HepG2 (cell line): ENCODE results near the gene CPEB3. TPM values are rescaled to one million over a fixed set of nuclear protein-coding genes. Genes with fewer than 3 reads are reported as not detected.

Source experiments
- ATAC-seq: fragments of 200-7000 bp; cut with Tn5 transposase; 3 replicates; pipeline ENCODE4 v1.9.1; 2020; ENCODE audit warnings: mild to moderate bottlenecking, moderate library complexity
- BruUV-seq: library from RNA; stranded (reverse); fragments of 400-500 nt; replicated peaks from 2 replicates; lab custom pipeline; 2021; lab: Mats Ljungman, UMichigan
- CTCF ChIA-PET: fragments of 300-600 bp; formaldehyde crosslinking; extraction: SDS; loops from one replicate; lab custom pipeline; 2021; ENCODE audit warnings: low total read pairs, inconsistent platforms, low intra/inter-chr PET ratio; lab: Yijun Ruan, JAX
- POLR2A ChIA-PET: fragments of 350-600 bp; sonication (Branson Sonifier 250); formaldehyde crosslinking; loops from one replicate; lab custom pipeline; 2020; ENCODE audit warnings: antibody characterized with exemption, inconsistent platforms; lab: Yijun Ruan, JAX
- DNase-seq: peaks from one replicate; pipeline ENCODE4 v3.0.0-alpha.2; 2015; ENCODE audit warnings: low spot score
- FAIRE-seq: peaks from 3 replicates; lab custom pipeline; 2011; peaks lifted over from hg19 to GRCh38; lab: Jason Lieb, UNC
- H2AFZ ChIP-seq: one replicate; pipeline ENCODE4 v1.6.1; 2011; ENCODE audit warnings: low read length, inconsistent platforms
- H3K27ac ChIP-seq: fragments of 300-600 bp; 3 replicates; pipeline ENCODE4 v1.8.0; 2011; ENCODE audit warnings: mixed run types, mild to moderate bottlenecking, mixed read lengths, low read length, inconsistent platforms; ENCODE audit not compliant: insufficient read depth; ENCODE audit errors: extremely low read length
- H3K27me3 ChIP-seq, 2 experiments: fragments of 200-600 bp in 1 of 2; 2 replicates in 1 of 2; 3 replicates in 1 of 2; pipeline versions ENCODE4 v1.6.0 to v1.8.0; 2011; ENCODE audit warnings: low read length in 2 of 2, mild to moderate bottlenecking in 2 of 2, moderate library complexity in 2 of 2, inconsistent platforms in 1 of 2; ENCODE audit not compliant: insufficient read depth in 2 of 2, control insufficient read depth in 1 of 2
- H3K36me3 ChIP-seq, 2 experiments: fragments of 200-600 bp in 1 of 2; replicated peaks in 1 of 2; 2 replicates in 1 of 2; 3 replicates in 1 of 2; pipeline versions ENCODE4 v1.5.1 to v1.8.0; 2011; ENCODE audit warnings: low read length in 2 of 2, inconsistent platforms in 1 of 2; ENCODE audit not compliant: insufficient read depth in 2 of 2, control insufficient read depth in 1 of 2
- H3K4me1 ChIP-seq: 2 replicates; pipeline ENCODE4 v1.5.1; 2012; ENCODE audit warnings: low read length, inconsistent platforms; ENCODE audit not compliant: insufficient read depth
- H3K4me2 ChIP-seq: 2 replicates; pipeline ENCODE4 v1.6.0; 2011; ENCODE audit warnings: low read depth, low read length, inconsistent platforms
- H3K4me3 ChIP-seq, 3 experiments: fragments of 200-600 bp in 1 of 3; sonication (generic), shearing (Covaris generic) in 1 of 3; replicated peaks in 1 of 3; 2 replicates each; pipeline ENCODE4 v1.5.1; 2011 to 2016; ENCODE audit warnings: low read length in 3 of 3, inconsistent platforms in 2 of 3, low read depth in 2 of 3, mild to moderate bottlenecking in 2 of 3, control low read depth in 1 of 3, mixed read lengths in 1 of 3; ENCODE audit not compliant: insufficient read depth in 1 of 3
- H3K79me2 ChIP-seq: one replicate; pipeline ENCODE4 v1.6.1; 2011; ENCODE audit warnings: low read length, inconsistent platforms; ENCODE audit not compliant: insufficient read depth
- H3K9ac ChIP-seq: 2 replicates; pipeline ENCODE4 v1.6.0; 2011; ENCODE audit warnings: mild to moderate bottlenecking, low read depth, low read length, inconsistent platforms; ENCODE audit not compliant: insufficient read depth
- H3K9me3 ChIP-seq: 2 replicates; pipeline ENCODE4 v1.5.1; 2012; ENCODE audit warnings: mild to moderate bottlenecking, low read length
- H4K20me1 ChIP-seq: 2 replicates; pipeline ENCODE4 v1.6.0; 2011; ENCODE audit warnings: inconsistent platforms, mild to moderate bottlenecking, low read length, moderate library complexity; ENCODE audit not compliant: insufficient read depth
- CAMTA2 ChIP-seq: sonication (generic); formaldehyde crosslinking; IDR thresholded peaks from 2 replicates; pipeline ENCODE4 v1.4.0; 2020; ENCODE audit warnings: mild to moderate bottlenecking, missing genetic modification reagents, borderline replicate concordance
- GATAD2A ChIP-seq: IDR thresholded peaks from 2 replicates; pipeline ENCODE4 v1.6.1; 2016
- MLXIP ChIP-seq: sonication (generic); formaldehyde crosslinking; IDR thresholded peaks from 2 replicates; pipeline ENCODE4 v1.9.0; 2021; ENCODE audit warnings: missing genetic modification reagents, borderline replicate concordance
- PRDM15 ChIP-seq: sonication (generic); formaldehyde crosslinking; IDR thresholded peaks from 2 replicates; pipeline ENCODE4 v1.4.0; 2020; ENCODE audit warnings: missing genetic modification reagents
- ZNF749 ChIP-seq: sonication (generic); formaldehyde crosslinking; IDR thresholded peaks from 2 replicates; pipeline ENCODE4 v1.8.0; 2022; ENCODE audit warnings: mild to moderate bottlenecking, missing genetic modification reagents, moderate library complexity, borderline replicate concordance
- ZNF770 ChIP-seq: sonication (generic); formaldehyde crosslinking; IDR thresholded peaks from 2 replicates; pipeline ENCODE4 v1.5.0; 2020; ENCODE audit warnings: mild to moderate bottlenecking, missing genetic modification reagents
- WGBS: methylation state at CpG from one replicate; pipeline ENCODE4 v1.1.6; 2017; ENCODE audit warnings: low lambda C conversion rate; 5-methylcytosine and 5-hydroxymethylcytosine counted together
- in situ Hi-C: cut with HindIII; loops from 2 replicates; pipeline ENCODE4 v1.10.0; 2017; ENCODE audit warnings: low pct_unique_long_range_greater_than_20kb; ENCODE audit not compliant: extremely low pct_ligation_motif_present
- intact Hi-C: fragments of 100-400 bp; cut with micrococcal nuclease; formaldehyde crosslinking; loops from one replicate; pipeline ENCODE4 v1.10.0; 2022; ENCODE audit not compliant: unreplicated experiment
- polyA plus RNA-seq, 8 experiments: library from polyadenylated mRNA; depleted of rRNA in 3 of 8; stranded (reverse) in 7 of 8; unstranded in 1 of 8; fragments of >200 nt; fragmentation: Illumina TruSeq in 4 of 8; extraction: Trizol in 4 of 8; gene quantifications; 2 replicates each; pipeline versions ENCODE4 v1.2.1 to v1.2.3, GENCODE V29; 2011 to 2016; ENCODE audit warnings: low read depth in 4 of 8, missing spikeins in 1 of 8, mixed read lengths in 1 of 8; ENCODE audit not compliant: insufficient read depth in 1 of 8
- total RNA-seq, 5 experiments: library from RNA; depleted of rRNA; stranded (reverse); fragments of >200 nt; fragmentation: Illumina TruSeq; extraction: Trizol; gene quantifications; 2 replicates each; pipeline ENCODE4 v1.2.3, GENCODE V29; 2016; ENCODE audit warnings: low read depth in 1 of 5

CPEB3 gene
- total and polyA plus RNA-seq, 2 of the 13 experiments (the other 11 are each of a cell fraction or from before 2014, with no cell fraction given) = 0.66 to 0.70 TPM

- no peak overlapping the region for H2AFZ ChIP-seq
- no peak overlapping the region for H3K4me3 ChIP-seq
- ATAC-seq (no peak), DNase-seq (no peak), FAIRE-seq (no peak)
- no peak overlapping the region for H3K9ac ChIP-seq
- ChIA-PET POLR2A (no interaction called here), CTCF (no interaction called here)
- no peaks in the 10 kb centered on the region for H3K4me1 ChIP-seq
- H4K20me1 ChIP-seq = no peaks in the 10 kb centered on the region
- in situ Hi-C loops = no loop called here
- no TSS peak for BruUV-seq
- TF ChIP-seq ZNF770 = peak; percentile 66; the same call in 1 of the 2 replicates
- no peak for TF ChIP-seq GATAD2A (CRISPR knock-in tag)
- TF ChIP-seq PRDM15 (CRISPR knock-in tag) = no peak
- no peak for TF ChIP-seq ZNF749 (CRISPR knock-in tag)
- no peak for TF ChIP-seq CAMTA2 (CRISPR knock-in tag)
- no peak for TF ChIP-seq MLXIP (CRISPR knock-in tag)
- H3K27ac ChIP-seq = no peak overlapping the region
- peaks cover 5 to 46% of the 10 kb centered on the region in 2 experiments; a peak in 3 of 5 replicates for H3K36me3 ChIP-seq
- no peaks in the 10 kb centered on the region for H3K9me3 ChIP-seq
- H3K79me2 ChIP-seq = peaks cover 18% of the 10 kb centered on the region
- 98% methylated on average over 3 of the region's 3 CpGs for WGBS
- no peaks in the 10 kb centered on the region for H3K27me3 ChIP-seq
- intact Hi-C loops = no loop called here
- H3K4me2 ChIP-seq = no peak overlapping the region
These were observed 22.9 kb upstream of the CPEB3 start for GRCh38 chr10:92313750-92314149.
